Measurements from ENCODE around the gene WRNIP1. TPM values are rescaled to one million over a fixed set of nuclear protein-coding genes. Genes with fewer than 3 reads are reported as not detected.
A peak's percentile ranks its signal among the peaks of the same experiment; 100 is the strongest.

The WRNIP1 gene
- total and polyA plus RNA-seq, 7 donors, result 41.0 to 56.6 (median 47.3) TPM

GRCh38 chr6:2763876-2764540 is 1.2 kb upstream of the WRNIP1 start:
- no peaks in the 10 kb centered on the region for H3K27me3 ChIP-seq
- H3K36me3 ChIP-seq, result no peaks in the 10 kb centered on the region
- intact Hi-C loops (cut with DNase I), result loop anchor here (2.0 to 10.0 kb wide), 2 partner anchors 519 to 1261 kb away; partner anchors contain the start of gene GMDS
- TF ChIP-seq POLR2A (IDR thresholded peaks at IDR 0.05) (no peak), EP300 (IDR thresholded peaks at IDR 0.05) (no peak), POLR2AphosphoS5 (IDR thresholded peaks at IDR 0.05) (no peak), CTCF (IDR thresholded peaks at IDR 0.05) (no peak)
- peak overlapping the region; percentile 89 to 98 (median 94) for H3K27ac ChIP-seq
- H3K4me3 ChIP-seq, result peak overlapping the region in 3 of 4 donors; percentile 51 to 92 (median 56)
- WGBS, 2 donors, result 76 to 77% methylated on average over 27 of the region's 27 CpGs
- peak; percentile 72 for DNase-seq
- peaks cover 0 to 35% (median 27%) of the 10 kb centered on the region in 4 donors for H3K4me1 ChIP-seq
- H3K9me3 ChIP-seq, result no peaks in the 10 kb centered on the region

- Histone ChIP-seq H3K36me3 (no peaks in the 10 kb centered on the region), H3K9me3 (no peaks in the 10 kb centered on the region), H3K4me3 (peak overlapping the region; percentile 29 to 92 (median 54)), H3K27ac (peak overlapping the region; percentile 89 to 98 (median 94)), H3K27me3 (no peaks in the 10 kb centered on the region), H3K4me1 (peaks cover 0 to 42% (median 30%) of the 10 kb centered on the region in 4 donors)
- 1% methylated on average over 45 of the region's 45 CpGs for WGBS, 2 donors
- intact Hi-C loops (cut with DNase I), result loop anchor here (2.0 to 10.0 kb wide), 4 partner anchors 223 to 1260 kb away; partner anchors contain the start of genes GMDS and RIPK1
- peak; percentile 75 for DNase-seq
- TF ChIP-seq CTCF (IDR thresholded peaks at IDR 0.05), result no peak
- TF ChIP-seq POLR2AphosphoS5 (IDR thresholded peaks at IDR 0.05), result peak in 2 of 4 donors; percentile 62 to 71
- no peak for TF ChIP-seq POLR2A (IDR thresholded peaks at IDR 0.05)
- TF ChIP-seq EP300 (IDR thresholded peaks at IDR 0.05), result no peak
These were observed 505 bp upstream of the WRNIP1 start for GRCh38 chr6:2764610-2765165.

- TF ChIP-seq POLR2AphosphoS5 (IDR thresholded peaks at IDR 0.05) (peak in 1 of 4 donors; percentile 31), EP300 (IDR thresholded peaks at IDR 0.05) (no peak), POLR2A (IDR thresholded peaks at IDR 0.05) (no peak)
- 0% methylated on average over 91 of the region's 91 CpGs for WGBS, 2 donors
- intact Hi-C loops (cut with DNase I), result loop anchor here (2.0 to 10.0 kb wide), 4 partner anchors 221 to 1259 kb away; partner anchors contain the start of genes GMDS and RIPK1
- peak; percentile 76 for DNase-seq
- Histone ChIP-seq H3K27ac (peak overlapping the region; percentile 94 to 98 (median 96)), H3K27me3 (no peaks in the 10 kb centered on the region), H3K4me1 (peaks cover 0 to 55% (median 37%) of the 10 kb centered on the region in 4 donors), H3K36me3 (peaks cover 0 to 7% (median 2%) of the 10 kb centered on the region in 4 donors), H3K4me3 (peak overlapping the region; percentile 61 to 96 (median 90)), H3K9me3 (no peaks in the 10 kb centered on the region)
These were observed 938 bp downstream of the WRNIP1 start for GRCh38 chr6:2765896-2766766.

- Histone ChIP-seq H3K4me1 (peaks cover 0 to 61% (median 37%) of the 10 kb centered on the region in 4 donors), H3K4me3 (peak overlapping the region; percentile 61 to 96 (median 90)), H3K9me3 (no peaks in the 10 kb centered on the region), H3K27ac (peak overlapping the region; percentile 94 to 98 (median 96)), H3K36me3 (peaks cover 0 to 15% (median 3%) of the 10 kb centered on the region in 4 donors), H3K27me3 (no peaks in the 10 kb centered on the region)
- WGBS, 2 donors, result 7% methylated on average over 13 of the region's 13 CpGs
- TF ChIP-seq CTCF (IDR thresholded peaks at IDR 0.05), result no peak
- no peak for TF ChIP-seq POLR2AphosphoS5 (IDR thresholded peaks at IDR 0.05)
- no peak for TF ChIP-seq EP300 (IDR thresholded peaks at IDR 0.05)
- no peak for TF ChIP-seq POLR2A (IDR thresholded peaks at IDR 0.05)
- intact Hi-C loops (cut with DNase I), result loop anchor here (5.0 to 10.0 kb wide), 3 partner anchors 220 to 1258 kb away; partner anchors contain the start of gene RIPK1
- DNase-seq, result no peak
These were observed 1.8 kb downstream of the WRNIP1 start for GRCh38 chr6:2766767-2767656.

Data from sigmoid colon (tissue), 7 donors.